T-helper 22 cell (primary cell): ENCODE results near the gene ARHGEF10L.

Experiments used
- DNase-seq: peaks from one replicate; pipeline ENCODE4 v3.0.0-alpha.2; 2020; ENCODE audit warnings: low read depth

The ARHGEF10L gene

GRCh38 chr1:17674726-17675500 is 135.4 kb downstream of the ARHGEF10L start:
- no peak for DNase-seq

GRCh38 chr1:17675744-17676143 is 136.2 kb downstream of the ARHGEF10L start:
- DNase-seq = no peak

- no peak for DNase-seq
Observed at GRCh38 chr1:17676387-17677060, 137.0 kb downstream of the ARHGEF10L start.

- no peak for DNase-seq
Observed at GRCh38 chr1:17678011-17678410, 138.5 kb downstream of the ARHGEF10L start.

GRCh38 chr1:17679856-17680255 is 140.4 kb downstream of the ARHGEF10L start:
- no peak for DNase-seq

GRCh38 chr1:17680308-17680707 is 140.8 kb downstream of the ARHGEF10L start:
- no peak for DNase-seq

GRCh38 chr1:17682400-17682799 is 142.9 kb downstream of the ARHGEF10L start:
- DNase-seq = no peak

- no peak for DNase-seq
Observed at GRCh38 chr1:17683598-17683997, 144.1 kb downstream of the ARHGEF10L start.

- no peak for DNase-seq
Observed at GRCh38 chr1:17684810-17685209, 145.3 kb downstream of the ARHGEF10L start.

- DNase-seq = no peak
Observed at GRCh38 chr1:17686258-17686657, 146.8 kb downstream of the ARHGEF10L start.

- DNase-seq = no peak
Observed at GRCh38 chr1:17687145-17687544, 147.6 kb downstream of the ARHGEF10L start.

- no peak for DNase-seq
Observed at GRCh38 chr1:17688217-17688810, 148.8 kb downstream of the ARHGEF10L start.

- DNase-seq = no peak
Observed at GRCh38 chr1:17689011-17689410, 149.5 kb downstream of the ARHGEF10L start.

GRCh38 chr1:17690906-17691634 is 151.6 kb downstream of the ARHGEF10L start:
- DNase-seq = no peak

- no peak for DNase-seq
Observed at GRCh38 chr1:17692645-17693044, 153.1 kb downstream of the ARHGEF10L start.

GRCh38 chr1:17696417-17697301 is 157.2 kb downstream of the ARHGEF10L start:
- no peak for DNase-seq

- DNase-seq = no peak
Observed at GRCh38 chr1:17697458-17697857, 158.0 kb downstream of the ARHGEF10L start.

- no peak for DNase-seq
Observed at GRCh38 chr1:17699581-17699980, 160.1 kb downstream of the ARHGEF10L start.

GRCh38 chr1:17700945-17701810 is 161.7 kb downstream of the ARHGEF10L start:
- no peak for DNase-seq

- no peak for DNase-seq
Observed at GRCh38 chr1:17704176-17704575, 164.7 kb downstream of the ARHGEF10L start.
